ENCODE data around the gene SRPRB.

The SRPRB gene

DNA sequence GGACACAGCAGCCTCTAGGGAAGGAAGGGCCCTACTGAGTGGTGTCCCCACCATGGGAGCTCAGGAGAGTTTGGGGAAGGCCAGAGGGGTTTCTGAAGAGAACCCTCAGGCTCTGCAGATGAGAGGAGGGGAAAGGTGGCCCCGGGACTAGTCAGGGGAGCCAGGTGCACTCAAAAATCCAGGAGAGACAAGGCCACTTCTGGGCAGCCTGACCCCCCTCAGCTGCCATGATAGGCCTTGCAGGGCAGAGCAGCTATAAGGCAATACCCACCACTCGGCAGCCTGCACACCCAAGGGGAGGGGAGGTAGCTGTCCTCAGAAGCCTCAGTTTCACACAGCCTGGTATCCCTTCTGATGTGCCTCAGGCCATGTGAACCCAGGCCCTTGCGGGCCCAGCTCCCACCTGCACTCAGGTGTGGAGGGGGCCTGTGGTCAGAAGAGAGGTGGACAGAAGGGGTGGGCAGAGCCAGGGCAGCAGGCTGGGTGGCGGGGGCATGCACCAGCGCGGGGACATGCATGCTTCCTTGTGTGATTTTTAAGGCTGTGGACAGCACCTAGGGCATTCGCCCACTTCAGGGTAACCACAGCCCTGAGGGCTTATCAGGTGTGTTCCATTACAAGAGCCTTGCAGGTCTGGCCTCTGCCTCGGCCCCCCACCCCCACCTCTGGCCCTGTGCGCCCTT lies 34.6 kb downstream of the SRPRB start:
- no peaks in the 10 kb centered on the region for H3K4me1 ChIP-seq (ENCODE audit: low read length)
- no peak overlapping the region for H2AFZ ChIP-seq (ENCODE audit: low read length)
- H3F3A ChIP-seq (ENCODE audit: insufficient read depth, low read length): no peaks in the 10 kb centered on the region
- no peaks in the 10 kb centered on the region for H3K79me2 ChIP-seq (ENCODE audit: low read length)
- no peaks in the 10 kb centered on the region for H3K27me3 ChIP-seq (replicated peaks; ENCODE audit: insufficient read depth, low read length)
- H4K20me1 ChIP-seq (ENCODE audit: insufficient read depth, low read length): no peaks in the 10 kb centered on the region
- H3K27ac ChIP-seq (ENCODE audit: low read length): no peak overlapping the region
- H3K4me2 ChIP-seq (ENCODE audit: low read depth, low read length): no peak overlapping the region
- no peaks in the 10 kb centered on the region for H3K36me3 ChIP-seq (replicated peaks; ENCODE audit: insufficient read depth, low read length)
- no peak for TF ChIP-seq EZH2phosphoT487 (IDR thresholded peaks at IDR 0.05; ENCODE audit: low read length)
- TF ChIP-seq EZH2 (optimal IDR thresholded peaks at IDR 0.05; ENCODE audit: low read depth, low read length): no peak
- TF ChIP-seq, protein P1, sequence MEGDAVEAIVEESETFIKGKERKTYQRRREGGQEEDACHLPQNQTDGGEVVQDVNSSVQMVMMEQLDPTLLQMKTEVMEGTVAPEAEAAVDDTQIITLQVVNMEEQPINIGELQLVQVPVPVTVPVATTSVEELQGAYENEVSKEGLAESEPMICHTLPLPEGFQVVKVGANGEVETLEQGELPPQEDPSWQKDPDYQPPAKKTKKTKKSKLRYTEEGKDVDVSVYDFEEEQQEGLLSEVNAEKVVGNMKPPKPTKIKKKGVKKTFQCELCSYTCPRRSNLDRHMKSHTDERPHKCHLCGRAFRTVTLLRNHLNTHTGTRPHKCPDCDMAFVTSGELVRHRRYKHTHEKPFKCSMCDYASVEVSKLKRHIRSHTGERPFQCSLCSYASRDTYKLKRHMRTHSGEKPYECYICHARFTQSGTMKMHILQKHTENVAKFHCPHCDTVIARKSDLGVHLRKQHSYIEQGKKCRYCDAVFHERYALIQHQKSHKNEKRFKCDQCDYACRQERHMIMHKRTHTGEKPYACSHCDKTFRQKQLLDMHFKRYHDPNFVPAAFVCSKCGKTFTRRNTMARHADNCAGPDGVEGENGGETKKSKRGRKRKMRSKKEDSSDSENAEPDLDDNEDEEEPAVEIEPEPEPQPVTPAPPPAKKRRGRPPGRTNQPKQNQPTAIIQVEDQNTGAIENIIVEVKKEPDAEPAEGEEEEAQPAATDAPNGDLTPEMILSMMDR (IDR thresholded peaks at IDR 0.05; ENCODE audit: low read length): no peak
- DNase-seq: no peak
- no peaks in the 10 kb centered on the region for H3K9me3 ChIP-seq (replicated peaks; ENCODE audit: insufficient read depth, low read length)
- H3K4me3 ChIP-seq (ENCODE audit: low read length): no peak overlapping the region
- no peak overlapping the region for H3K9ac ChIP-seq (ENCODE audit: low read length)
- no peaks in the 10 kb centered on the region for H3K9me2 ChIP-seq (replicated peaks; ENCODE audit: insufficient read depth, low read length)

DNA sequence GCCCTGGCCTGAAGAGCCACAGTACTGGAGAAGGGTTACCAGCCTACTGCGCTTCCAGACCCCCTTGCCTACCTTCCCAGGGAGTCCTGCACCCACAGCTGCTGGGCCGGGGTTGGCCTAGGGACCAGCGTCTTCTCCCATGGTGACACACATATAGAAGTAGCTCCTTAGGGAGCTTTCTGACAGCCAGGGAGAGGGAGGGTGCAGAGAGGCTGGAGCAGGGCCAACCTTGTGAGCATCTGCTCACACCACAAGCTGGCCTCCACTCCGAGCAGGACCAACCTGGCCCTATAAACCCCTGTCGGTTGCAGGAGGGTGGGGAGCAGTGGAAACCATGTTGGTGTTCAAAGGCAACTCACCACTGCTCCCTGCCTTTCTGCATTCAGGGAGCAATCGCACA lies 35.2 kb downstream of the SRPRB start:
- H2AFZ ChIP-seq (ENCODE audit: low read length): no peak overlapping the region
- no peaks in the 10 kb centered on the region for H4K20me1 ChIP-seq (ENCODE audit: insufficient read depth, low read length)
- no peak for TF ChIP-seq EZH2 (optimal IDR thresholded peaks at IDR 0.05; ENCODE audit: low read depth, low read length)
- TF ChIP-seq, protein P1 (IDR thresholded peaks at IDR 0.05; ENCODE audit: low read length): no peak
- TF ChIP-seq EZH2phosphoT487 (IDR thresholded peaks at IDR 0.05; ENCODE audit: low read length): no peak
- H3F3A ChIP-seq (ENCODE audit: insufficient read depth, low read length): no peaks in the 10 kb centered on the region
- DNase-seq: no peak
- no peak overlapping the region for H3K4me3 ChIP-seq (ENCODE audit: low read length)
- H3K9ac ChIP-seq (ENCODE audit: low read length): no peak overlapping the region
- H3K9me2 ChIP-seq (replicated peaks; ENCODE audit: insufficient read depth, low read length): no peaks in the 10 kb centered on the region
- H3K4me1 ChIP-seq (ENCODE audit: low read length): no peaks in the 10 kb centered on the region
- no peak overlapping the region for H3K27ac ChIP-seq (ENCODE audit: low read length)
- H3K79me2 ChIP-seq (ENCODE audit: low read length): no peaks in the 10 kb centered on the region
- H3K4me2 ChIP-seq (ENCODE audit: low read depth, low read length): no peak overlapping the region
- H3K9me3 ChIP-seq (replicated peaks; ENCODE audit: insufficient read depth, low read length): no peaks in the 10 kb centered on the region
- no peaks in the 10 kb centered on the region for H3K36me3 ChIP-seq (replicated peaks; ENCODE audit: insufficient read depth, low read length)
- no peaks in the 10 kb centered on the region for H3K27me3 ChIP-seq (replicated peaks; ENCODE audit: insufficient read depth, low read length)

DNA sequence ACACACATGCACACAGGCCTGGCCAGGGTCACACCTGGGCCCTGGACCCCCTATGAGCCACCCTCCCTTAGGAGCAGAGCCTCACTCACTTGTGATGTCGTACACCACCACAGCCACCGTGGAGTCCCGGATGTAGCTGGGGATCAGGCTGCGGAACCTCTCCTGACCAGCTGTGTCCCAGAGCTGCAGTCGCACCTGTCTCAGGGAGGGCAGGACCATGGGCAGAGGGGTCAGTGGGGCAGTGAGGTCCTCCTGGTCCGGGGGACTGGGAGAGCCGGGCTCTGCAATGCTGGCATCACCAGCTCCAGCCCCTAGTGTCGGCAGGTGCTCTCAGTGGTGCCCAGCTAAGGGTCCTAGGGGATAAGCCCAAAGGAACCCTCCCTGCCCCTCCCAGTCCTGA lies 35.6 kb downstream of the SRPRB start:
- Histone ChIP-seq H3K79me2 (ENCODE audit: low read length) (no peaks in the 10 kb centered on the region), H3K9ac (ENCODE audit: low read length) (no peak overlapping the region), H4K20me1 (ENCODE audit: insufficient read depth, low read length) (no peaks in the 10 kb centered on the region), H3K27ac (ENCODE audit: low read length) (no peak overlapping the region), H3K27me3 (replicated peaks; ENCODE audit: insufficient read depth, low read length) (no peaks in the 10 kb centered on the region), H3K36me3 (replicated peaks; ENCODE audit: insufficient read depth, low read length) (no peaks in the 10 kb centered on the region), H3K9me2 (replicated peaks; ENCODE audit: insufficient read depth, low read length) (no peaks in the 10 kb centered on the region), H2AFZ (ENCODE audit: low read length) (no peak overlapping the region), H3K9me3 (replicated peaks; ENCODE audit: insufficient read depth, low read length) (no peaks in the 10 kb centered on the region), H3K4me2 (ENCODE audit: low read depth, low read length) (no peak overlapping the region), H3K4me1 (ENCODE audit: low read length) (no peaks in the 10 kb centered on the region), H3F3A (ENCODE audit: insufficient read depth, low read length) (no peaks in the 10 kb centered on the region), H3K4me3 (ENCODE audit: low read length) (no peak overlapping the region)
- TF ChIP-seq EZH2phosphoT487 (IDR thresholded peaks at IDR 0.05; ENCODE audit: low read length) (no peak), EZH2 (optimal IDR thresholded peaks at IDR 0.05; ENCODE audit: low read depth, low read length) (no peak)
- TF ChIP-seq, protein P1 (IDR thresholded peaks at IDR 0.05; ENCODE audit: low read length): no peak
- DNase-seq: no peak

Data from MM.1S (cell line).